Progenitor cell of endocrine pancreas (in vitro differentiated cells): ENCODE data around the gene CTPS2. TPM values are rescaled to one million over a fixed set of nuclear protein-coding genes. Genes with fewer than 3 reads are reported as not detected.

Experiments
- DNase-seq: peaks from one replicate; pipeline ENCODE4 v3.0.0; 2021; ENCODE audit warnings: low spot score; ENCODE audit not compliant: unreplicated experiment
- H3K27ac Mint-ChIP-seq: 2 replicates; pipeline ENCODE4 v1.8.0; 2021; ENCODE audit warnings: mild to moderate bottlenecking, moderate library complexity, mixed read lengths
- H3K27me3 Mint-ChIP-seq: 2 replicates; pipeline ENCODE4 v1.8.0; 2021; ENCODE audit warnings: mixed read lengths
- H3K36me3 Mint-ChIP-seq: 2 replicates; pipeline ENCODE4 v1.8.0; 2022; ENCODE audit warnings: mixed read lengths; ENCODE audit not compliant: insufficient read depth
- H3K4me1 Mint-ChIP-seq: 2 replicates; pipeline ENCODE4 v1.8.0; 2021; ENCODE audit warnings: low read depth, mixed read lengths
- H3K4me3 Mint-ChIP-seq: 2 replicates; pipeline ENCODE4 v1.8.0; 2021; ENCODE audit warnings: low read depth, mild to moderate bottlenecking, moderate library complexity, mixed read lengths
- H3K9me3 Mint-ChIP-seq: 2 replicates; pipeline ENCODE4 v1.8.0; 2021; ENCODE audit warnings: low read depth, mixed read lengths
- total RNA-seq: library from RNA; stranded (reverse); gene quantifications from 2 replicates; pipeline ENCODE4 v1.2.1, GENCODE V29; 2021
- TF ChIP-seq, protein P1 (sequence below): fragments of 200-600 bp; sonication (generic); IDR thresholded peaks from one replicate; pipeline ENCODE4 v1.5.0; 2021; ENCODE audit warnings: antibody characterized with exemption, mild to moderate bottlenecking; ENCODE audit not compliant: unreplicated experiment

Gene CTPS2
- total RNA-seq, 1 donor from 2014 or later, result 111 TPM

GRCh38 chrX:16560173-16560572 lies 152.3 kb downstream of the CTPS2 start:
- TF ChIP-seq, protein P1, sequence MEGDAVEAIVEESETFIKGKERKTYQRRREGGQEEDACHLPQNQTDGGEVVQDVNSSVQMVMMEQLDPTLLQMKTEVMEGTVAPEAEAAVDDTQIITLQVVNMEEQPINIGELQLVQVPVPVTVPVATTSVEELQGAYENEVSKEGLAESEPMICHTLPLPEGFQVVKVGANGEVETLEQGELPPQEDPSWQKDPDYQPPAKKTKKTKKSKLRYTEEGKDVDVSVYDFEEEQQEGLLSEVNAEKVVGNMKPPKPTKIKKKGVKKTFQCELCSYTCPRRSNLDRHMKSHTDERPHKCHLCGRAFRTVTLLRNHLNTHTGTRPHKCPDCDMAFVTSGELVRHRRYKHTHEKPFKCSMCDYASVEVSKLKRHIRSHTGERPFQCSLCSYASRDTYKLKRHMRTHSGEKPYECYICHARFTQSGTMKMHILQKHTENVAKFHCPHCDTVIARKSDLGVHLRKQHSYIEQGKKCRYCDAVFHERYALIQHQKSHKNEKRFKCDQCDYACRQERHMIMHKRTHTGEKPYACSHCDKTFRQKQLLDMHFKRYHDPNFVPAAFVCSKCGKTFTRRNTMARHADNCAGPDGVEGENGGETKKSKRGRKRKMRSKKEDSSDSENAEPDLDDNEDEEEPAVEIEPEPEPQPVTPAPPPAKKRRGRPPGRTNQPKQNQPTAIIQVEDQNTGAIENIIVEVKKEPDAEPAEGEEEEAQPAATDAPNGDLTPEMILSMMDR, result no peak
- Mint-ChIP-seq H3K4me1 (peaks cover 8% of the 10 kb centered on the region), H3K9me3 (peaks cover 4% of the 10 kb centered on the region), H3K36me3 (peaks cover 7% of the 10 kb centered on the region), H3K27me3 (no peaks in the 10 kb centered on the region), H3K4me3 (no peak overlapping the region), H3K27ac (no peak overlapping the region)
- DNase-seq, result no peak

DNA sequence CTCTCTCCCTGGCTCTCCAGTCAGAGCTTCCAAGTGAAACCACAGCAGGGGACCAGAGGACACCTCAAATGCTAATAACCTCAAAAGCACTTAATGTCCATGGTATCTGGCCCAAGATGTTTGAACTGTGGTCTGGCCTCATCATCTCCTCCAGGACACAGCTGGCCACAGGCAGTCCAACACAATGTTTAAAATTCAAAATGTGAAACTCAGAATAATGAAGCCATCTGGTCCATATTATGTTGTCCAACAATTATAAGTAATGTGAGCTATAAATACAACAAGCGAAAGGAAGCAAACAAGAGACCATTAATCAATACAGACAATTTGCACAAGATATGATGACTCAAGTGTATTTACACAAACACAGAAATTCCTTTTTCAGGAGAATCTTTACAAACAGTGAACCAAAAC lies 153.3 kb downstream of the CTPS2 start:
- DNase-seq, result no peak
- Mint-ChIP-seq H3K27ac (no peak overlapping the region), H3K36me3 (peaks cover 9% of the 10 kb centered on the region), H3K9me3 (peaks cover 4% of the 10 kb centered on the region), H3K4me1 (peaks cover 8% of the 10 kb centered on the region), H3K27me3 (no peaks in the 10 kb centered on the region), H3K4me3 (no peak overlapping the region)
- TF ChIP-seq, protein P1, result no peak

GRCh38 chrX:16558489-16558888 lies 154.0 kb downstream of the CTPS2 start:
- Mint-ChIP-seq H3K9me3 (peaks cover 4% of the 10 kb centered on the region), H3K27me3 (no peaks in the 10 kb centered on the region), H3K4me1 (peaks cover 8% of the 10 kb centered on the region), H3K27ac (no peak overlapping the region), H3K4me3 (no peak overlapping the region), H3K36me3 (peaks cover 9% of the 10 kb centered on the region)
- TF ChIP-seq, protein P1, result no peak
- DNase-seq, result no peak

DNA sequence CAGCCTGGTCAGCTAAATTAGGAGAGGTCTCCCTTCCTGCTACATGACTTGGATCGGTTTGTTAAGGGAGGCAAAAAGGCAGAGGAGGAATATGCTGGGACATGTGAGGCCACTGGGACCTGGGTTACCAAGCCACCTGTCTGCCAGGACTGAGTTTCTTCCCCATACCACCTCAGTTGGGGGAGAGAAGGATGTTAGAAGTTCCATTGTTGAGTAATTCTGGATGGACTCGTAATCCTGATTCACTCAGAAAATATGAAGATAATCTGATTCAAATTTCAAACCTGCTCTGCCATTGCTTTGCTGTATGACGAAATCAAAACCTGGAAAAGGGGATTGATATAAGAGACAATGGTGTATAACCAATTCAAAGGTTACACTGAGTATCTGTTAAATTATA lies 159.9 kb downstream of the CTPS2 start:
- H3K27me3 Mint-ChIP-seq, result no peaks in the 10 kb centered on the region
- peaks cover 2% of the 10 kb centered on the region for H3K4me1 Mint-ChIP-seq
- TF ChIP-seq, protein P1, result no peak
- no peak overlapping the region for H3K4me3 Mint-ChIP-seq
- DNase-seq, result no peak
- H3K27ac Mint-ChIP-seq, result no peak overlapping the region
- H3K9me3 Mint-ChIP-seq, result peaks cover 17% of the 10 kb centered on the region
- peaks cover 25% of the 10 kb centered on the region for H3K36me3 Mint-ChIP-seq

- TF ChIP-seq, protein P1, result no peak
- Mint-ChIP-seq H3K9me3 (peaks cover 13% of the 10 kb centered on the region), H3K27ac (no peak overlapping the region), H3K4me1 (peaks cover 2% of the 10 kb centered on the region), H3K4me3 (no peak overlapping the region), H3K36me3 (peaks cover 18% of the 10 kb centered on the region), H3K27me3 (no peaks in the 10 kb centered on the region)
- DNase-seq, result no peak
Observed at GRCh38 chrX:16547644-16548043, 164.8 kb downstream of the CTPS2 start.
